Heart left ventricle (tissue), 13 donors: Measurements from ENCODE around the gene WDR33.

Source experiments
- CTCF ChIP-seq, 12 donors: fragments of 200-600 bp; sonication (generic) in 4 of 12; IDR thresholded peaks; one replicate each; pipeline versions ENCODE4 v1.5.0 to v1.8.0; 2018 to 2022; ENCODE audit warnings: antibody characterized with exemption in 12 of 12, mild to moderate bottlenecking in 5 of 12
- POLR2A ChIP-seq, 2 donors: fragments of 450-650 bp; IDR thresholded peaks; one replicate each; pipeline ENCODE4 v1.6.1; 2017; ENCODE audit warnings: antibody characterized with exemption in 2 of 2, mild to moderate bottlenecking in 2 of 2, moderate library complexity in 2 of 2
- donor health status: ischemic (EF 13 %, LVEDD 7.1; RV severe dilation, severe dysfunction).
- donor health status: DM: no; HTN: yes; CAD: no.
- donor health status: DM: no; HTN: no; CAD: no.
- donor health status: ischemic (EF 25% LVEDD 6.9; RV normal size, moderate dysfunction).
- donor health status: ischemic (EF 25% LVEDD 5.7; RV mildly dilated, moderate dysfunction).
- donor health status: ischemic (EF 35%, LVEDD 5.7; RV mildly dilated, moderate dysfunction).
- donor health status: nonischemic (EF 11% LVEDD 7.7; RV severe dilation, severe dysfunction).
- donor health status: DM: yes; HTN: yes; CAD: no.
- donor health status: PGD.
- donor health status: ischemic (EF 29% LVEDD 5.4; RV normal size, mild dysfunction).
- donor health status: nonischemic (EF 23%, LVEDD 6.1; RV moderate dilation, normal function).

GRCh38 chr2:127665267-127665893, 145.6 kb downstream of the WDR33 start:
- TF ChIP-seq CTCF (IDR thresholded peaks at IDR 0.05) (no peak), POLR2A (IDR thresholded peaks at IDR 0.05) (no peak)
